ENCODE results near the gene FBXO31. TPM values are rescaled to one million over a fixed set of nuclear protein-coding genes. Genes with fewer than 3 reads are reported as not detected.
"Not testable (repeated sequence)": the region's sequence is repeated elsewhere in the genome, so short reads cannot be mapped to it uniquely, and the experiment has no call there.

The FBXO31 gene
- total RNA-seq, 2 donors from 2014 or later: 21.9 to 29.1 TPM

- peaks cover 29% of the 10 kb centered on the region for H3K4me1 Mint-ChIP-seq
- no peaks in the 10 kb centered on the region for H3K9me3 Mint-ChIP-seq
- no peaks in the 10 kb centered on the region for H3K27me3 Mint-ChIP-seq
- H3K27ac Mint-ChIP-seq: peak overlapping the region; percentile 90
- ATAC-seq (replicated peaks): no peak
- peaks cover 73% of the 10 kb centered on the region for H3K36me3 Mint-ChIP-seq (ENCODE audit: low read depth)
- H3K4me3 Mint-ChIP-seq: peak overlapping the region; percentile 90
Observed at GRCh38 chr16:87395181-87395842, 11.7 kb upstream of the FBXO31 start.

GRCh38 chr16:87393680-87394055, 10.1 kb upstream of the FBXO31 start:
- Mint-ChIP-seq H3K27ac (peak overlapping the region; percentile 90), H3K9me3 (no peaks in the 10 kb centered on the region)

GRCh38 chr16:87392821-87393679, 9.5 kb upstream of the FBXO31 start:
- ATAC-seq (replicated peaks): no peak
- H3K36me3 Mint-ChIP-seq (ENCODE audit: low read depth): peaks cover 50% of the 10 kb centered on the region
- H3K9me3 Mint-ChIP-seq: no peaks in the 10 kb centered on the region
- peaks cover 32% of the 10 kb centered on the region for H3K4me1 Mint-ChIP-seq
- H3K27me3 Mint-ChIP-seq: no peaks in the 10 kb centered on the region
- H3K27ac Mint-ChIP-seq: peak overlapping the region; percentile 90
- H3K4me3 Mint-ChIP-seq: peak overlapping the region; percentile 90

More at GRCh38 chr16:87393680-87394055, 10.1 kb upstream of the FBXO31 start:
- no peak for ATAC-seq (replicated peaks)
- peaks cover 32% of the 10 kb centered on the region for H3K4me1 Mint-ChIP-seq
- H3K4me3 Mint-ChIP-seq: peak overlapping the region; percentile 90
- no peaks in the 10 kb centered on the region for H3K27me3 Mint-ChIP-seq
- H3K36me3 Mint-ChIP-seq (ENCODE audit: low read depth): peaks cover 57% of the 10 kb centered on the region

GRCh38 chr16:87391950-87392820, 8.6 kb upstream of the FBXO31 start, which contains the start of gene MAP1LC3B:
MAP1LC3B (plus strand) TSS chr16:87392336; CDS start chr16:87392428, 92 bp downstream.
- peaks cover 42% of the 10 kb centered on the region for H3K36me3 Mint-ChIP-seq (ENCODE audit: low read depth)
- H3K9me3 Mint-ChIP-seq: no peaks in the 10 kb centered on the region
- peak; percentile 74 for ATAC-seq (replicated peaks)
- no peaks in the 10 kb centered on the region for H3K27me3 Mint-ChIP-seq
- peaks cover 35% of the 10 kb centered on the region for H3K4me1 Mint-ChIP-seq
- peak within 1 kb of the TSS; percentile 90 for H3K4me3 Mint-ChIP-seq
- peak within 1 kb of the TSS; percentile 90 for H3K27ac Mint-ChIP-seq

GRCh38 chr16:87391324-87391949, 7.9 kb upstream of the FBXO31 start:
- H3K27me3 Mint-ChIP-seq: no peaks in the 10 kb centered on the region
- H3K36me3 Mint-ChIP-seq (ENCODE audit: low read depth): peaks cover 34% of the 10 kb centered on the region
- peak overlapping the region; percentile 84 for H3K27ac Mint-ChIP-seq
- H3K4me3 Mint-ChIP-seq: peak overlapping the region; percentile 81
- H3K9me3 Mint-ChIP-seq: no peaks in the 10 kb centered on the region
- H3K4me1 Mint-ChIP-seq: peaks cover 39% of the 10 kb centered on the region
- ATAC-seq (replicated peaks): peak; percentile 19

GRCh38 chr16:87390641-87391323, 7.2 kb upstream of the FBXO31 start:
- H3K36me3 Mint-ChIP-seq (ENCODE audit: low read depth): peaks cover 28% of the 10 kb centered on the region
- H3K4me3 Mint-ChIP-seq: peak overlapping the region; percentile 81
- no peaks in the 10 kb centered on the region for H3K27me3 Mint-ChIP-seq
- H3K27ac Mint-ChIP-seq: peak overlapping the region; percentile 84
- no peak for ATAC-seq (replicated peaks)
- H3K9me3 Mint-ChIP-seq: no peaks in the 10 kb centered on the region
- peaks cover 37% of the 10 kb centered on the region for H3K4me1 Mint-ChIP-seq

- Mint-ChIP-seq H3K4me1 (peaks cover 31% of the 10 kb centered on the region), H3K4me3 (peak overlapping the region; percentile 77), H3K36me3 (ENCODE audit: low read depth) (peaks cover 20% of the 10 kb centered on the region), H3K27ac (peak overlapping the region; percentile 84)
- not testable (repeated sequence) for H3K9me3 Mint-ChIP-seq; ATAC-seq (replicated peaks); H3K27me3 Mint-ChIP-seq
Observed at GRCh38 chr16:87389914-87390313, 6.3 kb upstream of the FBXO31 start.

GRCh38 chr16:87389245-87389644, 5.7 kb upstream of the FBXO31 start:
- Mint-ChIP-seq H3K4me3 (peak overlapping the region; percentile 77), H3K27ac (peak overlapping the region; percentile 84), H3K4me1 (peaks cover 24% of the 10 kb centered on the region), H3K9me3 (no peaks in the 10 kb centered on the region), H3K27me3 (no peaks in the 10 kb centered on the region), H3K36me3 (ENCODE audit: low read depth) (peaks cover 14% of the 10 kb centered on the region)
- no peak for ATAC-seq (replicated peaks)

GRCh38 chr16:87388818-87389134, 5.2 kb upstream of the FBXO31 start:
- no peaks in the 10 kb centered on the region for H3K9me3 Mint-ChIP-seq
- peak overlapping the region; percentile 88 for H3K27ac Mint-ChIP-seq
- H3K4me3 Mint-ChIP-seq: peak overlapping the region; percentile 77
- no peaks in the 10 kb centered on the region for H3K27me3 Mint-ChIP-seq
- ATAC-seq (replicated peaks): no peak
- H3K36me3 Mint-ChIP-seq (ENCODE audit: low read depth): peaks cover 14% of the 10 kb centered on the region
- H3K4me1 Mint-ChIP-seq: peaks cover 23% of the 10 kb centered on the region

- Mint-ChIP-seq H3K4me3 (peak overlapping the region; percentile 77), H3K9me3 (no peaks in the 10 kb centered on the region), H3K36me3 (ENCODE audit: low read depth) (peaks cover 11% of the 10 kb centered on the region), H3K27me3 (no peaks in the 10 kb centered on the region), H3K4me1 (peaks cover 18% of the 10 kb centered on the region), H3K27ac (peak overlapping the region; percentile 88)
- peak; percentile 75 for ATAC-seq (replicated peaks)
Observed at GRCh38 chr16:87387942-87388817, 4.6 kb upstream of the FBXO31 start.

GRCh38 chr16:87384875-87385167, 1.2 kb upstream of the FBXO31 start:
- H3K9me3 Mint-ChIP-seq; H3K27me3 Mint-ChIP-seq; ATAC-seq (replicated peaks): not testable (repeated sequence)
- H3K4me3 Mint-ChIP-seq: peak overlapping the region; percentile 85
- H3K27ac Mint-ChIP-seq: peak overlapping the region; percentile 100
- peaks cover 33% of the 10 kb centered on the region for H3K4me1 Mint-ChIP-seq
- H3K36me3 Mint-ChIP-seq (ENCODE audit: low read depth): peaks cover 18% of the 10 kb centered on the region

- peak overlapping the region; percentile 85 for H3K4me3 Mint-ChIP-seq
- no peaks in the 10 kb centered on the region for H3K27me3 Mint-ChIP-seq
- peak overlapping the region; percentile 100 for H3K27ac Mint-ChIP-seq
- H3K4me1 Mint-ChIP-seq: peaks cover 31% of the 10 kb centered on the region
- ATAC-seq (replicated peaks): peak; percentile 1
- H3K36me3 Mint-ChIP-seq (ENCODE audit: low read depth): peaks cover 20% of the 10 kb centered on the region
- H3K9me3 Mint-ChIP-seq: no peaks in the 10 kb centered on the region
Observed at GRCh38 chr16:87384162-87384874, 742 bp upstream of the FBXO31 start.

Measured in activated T-helper 17 cell treated with anti-CD3 and anti-CD28 coated beads, Interleukin-2, amount 50 U/mL, for 72 hours (primary cell).